Measurements from ENCODE around the gene RAB15. TPM values are rescaled to one million over a fixed set of nuclear protein-coding genes. Genes with fewer than 3 reads are reported as not detected.

The RAB15 gene
- total and polyA plus RNA-seq, 2 experiments from 2014 or later: 33.8 to 38.7 TPM

DNA sequence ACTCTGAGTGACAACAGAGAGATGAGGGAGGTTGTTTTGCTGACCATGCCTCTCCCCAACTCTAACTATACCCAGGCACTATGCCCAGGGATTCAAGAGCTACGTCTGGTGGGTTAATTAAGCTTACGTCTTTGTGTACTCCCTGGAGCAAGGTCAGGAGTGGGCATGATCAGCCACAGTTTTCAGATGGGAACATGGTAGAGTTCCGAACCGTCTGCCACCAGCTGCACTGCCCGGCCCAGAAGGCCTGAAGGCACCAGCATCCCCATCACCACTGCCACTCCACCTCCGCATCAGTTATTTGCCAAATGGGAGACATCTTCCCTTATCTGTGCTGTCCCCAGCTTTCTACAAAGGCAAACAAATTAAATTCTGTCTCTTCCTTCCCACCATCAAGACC is 18.5 kb downstream of the RAB15 start:
- DNase-seq (ENCODE audit: low spot score): no peak
- H3K27me3 ChIP-seq: no peaks in the 10 kb centered on the region
- no peaks in the 10 kb centered on the region for H4K20me1 ChIP-seq (ENCODE audit: insufficient read depth, poor library complexity, severe bottlenecking)
- H3K4me1 ChIP-seq (ENCODE audit: insufficient read depth): no peaks in the 10 kb centered on the region
- no peak overlapping the region for H3K27ac ChIP-seq
- 100% methylated on average over 6 of the region's 6 CpGs for WGBS (ENCODE audit: low lambda C conversion rate, missing lambda C conversion rate)
- no peaks in the 10 kb centered on the region for H3K9me2 ChIP-seq (replicated peaks; ENCODE audit: insufficient read depth)
- H3K4me3 ChIP-seq: no peak overlapping the region
- no peak overlapping the region for H3K4me2 ChIP-seq
- H3K9me3 ChIP-seq (ENCODE audit: low read depth): no peaks in the 10 kb centered on the region
- no peaks in the 10 kb centered on the region for H3K36me3 ChIP-seq (replicated peaks; ENCODE audit: insufficient read depth, low read depth)
- H2AFZ ChIP-seq: no peak overlapping the region
- no peaks in the 10 kb centered on the region for H3K79me2 ChIP-seq
- TF ChIP-seq EZH2 (IDR thresholded peaks at IDR 0.05; ENCODE audit: borderline replicate concordance): no peak
- no peak for TF ChIP-seq EZH2phosphoT487 (IDR thresholded peaks at IDR 0.05; ENCODE audit: low read depth, severe bottlenecking, unreplicated experiment)
- TF ChIP-seq, protein P1, sequence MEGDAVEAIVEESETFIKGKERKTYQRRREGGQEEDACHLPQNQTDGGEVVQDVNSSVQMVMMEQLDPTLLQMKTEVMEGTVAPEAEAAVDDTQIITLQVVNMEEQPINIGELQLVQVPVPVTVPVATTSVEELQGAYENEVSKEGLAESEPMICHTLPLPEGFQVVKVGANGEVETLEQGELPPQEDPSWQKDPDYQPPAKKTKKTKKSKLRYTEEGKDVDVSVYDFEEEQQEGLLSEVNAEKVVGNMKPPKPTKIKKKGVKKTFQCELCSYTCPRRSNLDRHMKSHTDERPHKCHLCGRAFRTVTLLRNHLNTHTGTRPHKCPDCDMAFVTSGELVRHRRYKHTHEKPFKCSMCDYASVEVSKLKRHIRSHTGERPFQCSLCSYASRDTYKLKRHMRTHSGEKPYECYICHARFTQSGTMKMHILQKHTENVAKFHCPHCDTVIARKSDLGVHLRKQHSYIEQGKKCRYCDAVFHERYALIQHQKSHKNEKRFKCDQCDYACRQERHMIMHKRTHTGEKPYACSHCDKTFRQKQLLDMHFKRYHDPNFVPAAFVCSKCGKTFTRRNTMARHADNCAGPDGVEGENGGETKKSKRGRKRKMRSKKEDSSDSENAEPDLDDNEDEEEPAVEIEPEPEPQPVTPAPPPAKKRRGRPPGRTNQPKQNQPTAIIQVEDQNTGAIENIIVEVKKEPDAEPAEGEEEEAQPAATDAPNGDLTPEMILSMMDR (IDR thresholded peaks at IDR 0.05; ENCODE audit: poor library complexity): no peak

DNA sequence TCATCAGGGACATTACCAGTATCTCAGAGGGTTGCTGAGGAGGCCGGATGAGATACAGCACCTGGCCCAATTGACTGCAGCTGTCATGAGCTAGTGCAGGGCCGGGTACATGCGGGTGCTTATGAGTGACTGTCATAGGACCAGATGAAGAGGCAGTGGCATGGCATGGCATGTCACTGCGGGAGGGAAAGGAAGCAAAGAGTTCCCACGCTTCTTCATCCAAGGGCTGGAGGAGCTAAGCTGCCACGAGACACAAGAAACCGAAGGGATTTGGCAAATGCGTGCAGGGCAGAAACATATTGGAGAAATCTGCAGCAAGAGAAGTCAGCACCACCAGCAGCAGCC is 18.9 kb downstream of the RAB15 start:
- no peaks in the 10 kb centered on the region for H3K27me3 ChIP-seq
- no peak overlapping the region for H3K4me3 ChIP-seq
- DNase-seq (ENCODE audit: low spot score): no peak
- H2AFZ ChIP-seq: no peak overlapping the region
- no peaks in the 10 kb centered on the region for H3K9me2 ChIP-seq (replicated peaks; ENCODE audit: insufficient read depth)
- no peaks in the 10 kb centered on the region for H4K20me1 ChIP-seq (ENCODE audit: insufficient read depth, poor library complexity, severe bottlenecking)
- TF ChIP-seq EZH2 (IDR thresholded peaks at IDR 0.05; ENCODE audit: borderline replicate concordance): no peak
- no peak for TF ChIP-seq EZH2phosphoT487 (IDR thresholded peaks at IDR 0.05; ENCODE audit: low read depth, severe bottlenecking, unreplicated experiment)
- TF ChIP-seq, protein P1 (IDR thresholded peaks at IDR 0.05; ENCODE audit: poor library complexity): no peak
- no peaks in the 10 kb centered on the region for H3K9me3 ChIP-seq (ENCODE audit: low read depth)
- no peaks in the 10 kb centered on the region for H3K36me3 ChIP-seq (replicated peaks; ENCODE audit: insufficient read depth, low read depth)
- H3K27ac ChIP-seq: no peak overlapping the region
- no peaks in the 10 kb centered on the region for H3K79me2 ChIP-seq
- no peak overlapping the region for H3K4me2 ChIP-seq
- 99% methylated on average over 8 of the region's 8 CpGs for WGBS (ENCODE audit: low lambda C conversion rate, missing lambda C conversion rate)
- no peaks in the 10 kb centered on the region for H3K4me1 ChIP-seq (ENCODE audit: insufficient read depth)

DNA sequence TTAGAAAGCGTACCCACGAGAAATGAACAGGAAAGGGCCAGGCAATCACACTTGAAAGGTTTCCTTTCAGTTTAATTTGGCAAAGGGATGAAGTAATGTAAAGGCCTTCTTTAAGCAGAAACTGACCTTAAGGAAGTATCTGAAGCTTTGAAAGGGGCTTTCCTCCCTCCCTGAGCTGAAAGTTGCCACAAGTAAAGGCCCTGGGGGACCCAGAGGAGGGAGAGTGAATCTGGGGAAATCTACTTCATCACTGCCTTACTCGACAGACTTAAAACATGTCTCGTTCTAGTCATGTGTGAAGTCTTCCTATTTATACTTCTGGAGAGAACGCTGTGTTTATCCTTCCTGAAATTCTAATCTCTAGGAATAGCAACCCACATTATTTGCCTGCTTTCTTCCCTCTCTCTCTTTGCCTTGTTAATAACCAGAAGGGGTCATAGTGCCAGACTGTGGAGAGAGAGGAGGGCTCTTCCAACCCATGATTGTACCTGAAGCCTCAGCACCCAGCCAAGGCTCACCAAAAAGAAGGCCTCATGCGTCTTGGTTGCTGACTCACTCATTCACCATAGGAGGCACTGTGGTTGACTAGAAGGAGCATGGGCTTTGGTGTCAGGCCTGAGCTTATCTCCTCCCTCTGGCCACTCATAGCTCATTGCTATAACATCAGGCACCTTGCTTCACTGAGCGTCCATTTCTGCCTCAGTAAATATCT is 19.4 kb downstream of the RAB15 start:
- no peaks in the 10 kb centered on the region for H3K27me3 ChIP-seq
- no peaks in the 10 kb centered on the region for H3K79me2 ChIP-seq
- no peak for DNase-seq (ENCODE audit: low spot score)
- no peaks in the 10 kb centered on the region for H3K4me1 ChIP-seq (ENCODE audit: insufficient read depth)
- no peaks in the 10 kb centered on the region for H3K9me2 ChIP-seq (replicated peaks; ENCODE audit: insufficient read depth)
- H3K4me2 ChIP-seq: no peak overlapping the region
- H4K20me1 ChIP-seq (ENCODE audit: insufficient read depth, poor library complexity, severe bottlenecking): no peaks in the 10 kb centered on the region
- no peak overlapping the region for H3K27ac ChIP-seq
- no peaks in the 10 kb centered on the region for H3K9me3 ChIP-seq (ENCODE audit: low read depth)
- no peak for TF ChIP-seq EZH2 (IDR thresholded peaks at IDR 0.05; ENCODE audit: borderline replicate concordance)
- no peak for TF ChIP-seq EZH2phosphoT487 (IDR thresholded peaks at IDR 0.05; ENCODE audit: low read depth, severe bottlenecking, unreplicated experiment)
- TF ChIP-seq, protein P1 (IDR thresholded peaks at IDR 0.05; ENCODE audit: poor library complexity): no peak
- H2AFZ ChIP-seq: no peak overlapping the region
- H3K36me3 ChIP-seq (replicated peaks; ENCODE audit: insufficient read depth, low read depth): no peaks in the 10 kb centered on the region
- 83% methylated on average over 7 of the region's 7 CpGs for WGBS (ENCODE audit: low lambda C conversion rate, missing lambda C conversion rate)
- no peak overlapping the region for H3K4me3 ChIP-seq

Data from hepatocyte (in vitro differentiated cells).